Activated CD8-positive, alpha-beta T cell treated with anti-CD3 and anti-CD28 coated beads for 36 hours (primary cell): ENCODE results near the gene OS9. TPM values are rescaled to one million over a fixed set of nuclear protein-coding genes. Genes with fewer than 3 reads are reported as not detected.

Experiments used
- ATAC-seq: fragments of 200-7000 bp; cut with Tn5 transposase; one replicate; pipeline ENCODE4 v1.10.0; 2021; ENCODE audit warnings: mild to moderate bottlenecking, moderate library complexity
- CTCF ChIA-PET: fragments of 350-600 bp; sonication (Branson Sonifier 250); formaldehyde crosslinking; loops from one replicate; lab custom pipeline; 2021; ENCODE audit warnings: antibody characterized with exemption; lab: Charles Lee
- POLR2A ChIA-PET: fragments of 350-600 bp; sonication (Branson Sonifier 250); formaldehyde crosslinking; loops from one replicate; lab custom pipeline; 2021; ENCODE audit warnings: antibody characterized with exemption; lab: Charles Lee
- DNase-seq: peaks from one replicate; pipeline ENCODE4 v3.0.0-alpha.2; 2020
- H3K27ac Mint-ChIP-seq: one replicate; pipeline ENCODE4 v1.8.0; 2021; ENCODE audit warnings: mild to moderate bottlenecking, mixed read lengths
- H3K27me3 Mint-ChIP-seq: one replicate; pipeline ENCODE4 v1.8.0; 2021; ENCODE audit warnings: mixed read lengths
- H3K36me3 Mint-ChIP-seq: one replicate; pipeline ENCODE4 v1.8.0; 2021; ENCODE audit warnings: low read depth, mixed read lengths
- H3K4me1 Mint-ChIP-seq: one replicate; pipeline ENCODE4 v1.8.0; 2021; ENCODE audit warnings: low read depth, mixed read lengths
- H3K4me3 Mint-ChIP-seq: one replicate; pipeline ENCODE4 v1.8.0; 2021; ENCODE audit warnings: mild to moderate bottlenecking, moderate library complexity, mixed read lengths
- H3K9me3 Mint-ChIP-seq: one replicate; pipeline ENCODE4 v1.8.0; 2021; ENCODE audit warnings: mixed read lengths
- intact Hi-C: fragments of 100-400 bp; cut with micrococcal nuclease; formaldehyde crosslinking; loops from one replicate; pipeline ENCODE4 v1.10.0; 2022
- total RNA-seq, 2 experiments: library from RNA; stranded (reverse); gene quantifications; one replicate each; pipeline ENCODE4 v1.2.3, GENCODE V29; 2021
- TF ChIP-seq, protein P1 (sequence below): fragments of 200-600 bp; IDR thresholded peaks from one replicate; pipeline ENCODE4 v1.8.0; 2022; ENCODE audit warnings: antibody characterized with exemption, mild to moderate bottlenecking

OS9 gene
- total RNA-seq, 2 experiments from 2014 or later, result 53.0 to 56.3 TPM

DNA sequence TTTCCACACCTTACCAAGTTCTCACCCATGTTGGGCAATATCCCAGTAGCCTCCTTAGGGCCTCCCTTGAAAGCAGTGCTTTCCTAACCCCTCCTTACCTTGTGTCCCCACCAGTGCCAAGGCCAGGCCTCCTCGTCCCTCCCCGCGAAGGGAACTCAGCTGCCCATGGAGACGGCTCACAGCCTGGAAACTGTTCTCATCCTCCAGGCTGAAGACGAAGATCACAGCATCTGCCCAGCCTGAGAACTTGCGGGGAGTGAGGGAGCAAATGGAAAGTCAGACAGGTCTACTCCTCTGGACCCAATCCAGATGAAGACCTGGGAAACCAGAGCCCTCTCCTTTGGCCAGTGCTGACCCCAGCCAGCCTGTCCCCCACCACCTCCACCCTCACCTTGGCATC is 40.0 kb downstream of the OS9 start:
- Mint-ChIP-seq H3K27ac (no peak overlapping the region), H3K27me3 (no peaks in the 10 kb centered on the region), H3K4me1 (peaks cover 8% of the 10 kb centered on the region), H3K4me3 (no peak overlapping the region), H3K9me3 (no peaks in the 10 kb centered on the region), H3K36me3 (peaks cover 28% of the 10 kb centered on the region)
- ChIA-PET CTCF (interaction anchor here (1.0 to 1.1 kb wide), 2 partner anchors 11 to 22 kb away, joined by 3 read pairs; no protein-coding TSS in a partner anchor), POLR2A (interaction anchor here (1.8 kb wide), 1 partner anchor 10 kb away, joined by 9 read pairs; the partner anchor contains the start of gene TSPAN31)
- intact Hi-C loops, result no loop called here
- ATAC-seq, result no peak
- TF ChIP-seq, protein P1, sequence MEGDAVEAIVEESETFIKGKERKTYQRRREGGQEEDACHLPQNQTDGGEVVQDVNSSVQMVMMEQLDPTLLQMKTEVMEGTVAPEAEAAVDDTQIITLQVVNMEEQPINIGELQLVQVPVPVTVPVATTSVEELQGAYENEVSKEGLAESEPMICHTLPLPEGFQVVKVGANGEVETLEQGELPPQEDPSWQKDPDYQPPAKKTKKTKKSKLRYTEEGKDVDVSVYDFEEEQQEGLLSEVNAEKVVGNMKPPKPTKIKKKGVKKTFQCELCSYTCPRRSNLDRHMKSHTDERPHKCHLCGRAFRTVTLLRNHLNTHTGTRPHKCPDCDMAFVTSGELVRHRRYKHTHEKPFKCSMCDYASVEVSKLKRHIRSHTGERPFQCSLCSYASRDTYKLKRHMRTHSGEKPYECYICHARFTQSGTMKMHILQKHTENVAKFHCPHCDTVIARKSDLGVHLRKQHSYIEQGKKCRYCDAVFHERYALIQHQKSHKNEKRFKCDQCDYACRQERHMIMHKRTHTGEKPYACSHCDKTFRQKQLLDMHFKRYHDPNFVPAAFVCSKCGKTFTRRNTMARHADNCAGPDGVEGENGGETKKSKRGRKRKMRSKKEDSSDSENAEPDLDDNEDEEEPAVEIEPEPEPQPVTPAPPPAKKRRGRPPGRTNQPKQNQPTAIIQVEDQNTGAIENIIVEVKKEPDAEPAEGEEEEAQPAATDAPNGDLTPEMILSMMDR, result no peak
- DNase-seq, result no peak

DNA sequence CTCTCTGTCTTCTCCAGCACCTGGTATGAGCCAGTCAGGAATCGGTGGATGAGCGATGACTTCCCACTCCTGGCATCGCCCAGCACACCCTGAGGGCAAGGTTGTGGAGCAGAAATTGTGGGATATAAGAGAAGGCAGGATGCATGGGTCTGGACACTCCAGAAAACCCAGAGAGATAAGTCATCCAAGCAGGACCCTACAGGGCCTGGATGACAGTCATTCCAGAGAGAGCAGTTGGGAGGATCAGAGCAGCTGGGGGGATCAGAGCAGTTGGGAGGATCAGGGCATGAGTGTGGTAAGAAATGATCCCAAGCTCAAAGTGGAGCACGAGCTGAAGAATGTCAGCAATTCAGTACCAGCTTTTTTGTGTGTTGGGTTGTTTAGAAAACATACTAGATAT is 40.7 kb downstream of the OS9 start:
- TF ChIP-seq, protein P1, result no peak
- H3K27me3 Mint-ChIP-seq, result no peaks in the 10 kb centered on the region
- H3K4me1 Mint-ChIP-seq, result peaks cover 15% of the 10 kb centered on the region
- H3K36me3 Mint-ChIP-seq, result peaks cover 28% of the 10 kb centered on the region
- peak overlapping the region; percentile 23 for H3K27ac Mint-ChIP-seq
- POLR2A ChIA-PET, result interaction anchor here (1.2 to 1.8 kb wide), 2 partner anchors 10 to 16 kb away, joined by 4 to 9 read pairs; partner anchors contain the start of gene TSPAN31
- CTCF ChIA-PET, result interaction anchor here (1.3 to 1.5 kb wide), 2 partner anchors 25 to 152 kb away, joined by 4 to 5 read pairs; no protein-coding TSS in a partner anchor
- DNase-seq (no peak), ATAC-seq (no peak)
- intact Hi-C loops, result no loop called here
- H3K4me3 Mint-ChIP-seq, result no peak overlapping the region
- no peaks in the 10 kb centered on the region for H3K9me3 Mint-ChIP-seq

DNA sequence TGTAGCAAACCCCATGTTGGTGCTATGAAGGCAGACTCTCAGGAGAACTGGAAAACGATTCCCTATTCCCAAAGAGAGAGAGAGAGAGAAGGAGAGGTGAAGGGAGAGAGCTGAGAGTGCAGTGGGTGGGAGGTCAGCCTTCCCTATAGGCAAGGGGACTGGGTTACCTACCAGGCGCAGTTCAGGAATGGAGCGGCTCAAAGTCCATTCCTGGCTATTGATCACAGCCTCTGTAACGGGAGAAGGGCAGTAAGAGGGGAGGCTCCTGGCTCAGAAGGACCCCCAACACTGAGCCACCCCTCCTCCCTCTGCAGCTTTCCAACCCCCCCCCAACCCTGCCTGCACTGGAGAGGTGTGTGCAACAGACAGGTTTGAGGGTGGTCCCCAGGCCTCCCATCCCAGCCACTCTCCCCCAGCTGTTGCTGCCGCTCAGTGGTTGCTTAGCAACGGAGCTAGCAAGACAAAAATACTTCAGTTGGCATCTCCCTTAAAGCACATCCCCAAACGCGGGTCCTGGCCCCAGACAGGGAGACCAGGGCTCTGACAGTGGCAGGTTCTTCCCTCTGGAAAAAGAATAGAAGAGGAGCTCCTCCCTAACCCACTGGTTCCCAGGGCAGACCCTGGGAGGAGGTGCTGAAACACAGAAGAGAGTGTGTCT is 41.4 kb downstream of the OS9 start:
- H3K4me3 Mint-ChIP-seq, result no peak overlapping the region
- no peaks in the 10 kb centered on the region for H3K9me3 Mint-ChIP-seq
- intact Hi-C loops, result no loop called here
- TF ChIP-seq, protein P1, result no peak
- no peak for ATAC-seq
- H3K27me3 Mint-ChIP-seq, result no peaks in the 10 kb centered on the region
- H3K4me1 Mint-ChIP-seq, result peaks cover 21% of the 10 kb centered on the region
- peak overlapping the region; percentile 23 for H3K27ac Mint-ChIP-seq
- peaks cover 22% of the 10 kb centered on the region for H3K36me3 Mint-ChIP-seq
- ChIA-PET CTCF (interaction anchor here (0.7 to 1.5 kb wide), 3 partner anchors 24 to 159 kb away, joined by 3 to 5 read pairs (median 4); no protein-coding TSS in a partner anchor), POLR2A (interaction anchor here (1.2 to 1.8 kb wide), 2 partner anchors 9 to 17 kb away, joined by 4 to 9 read pairs; partner anchors contain the start of gene TSPAN31)
- DNase-seq, result no peak

DNA sequence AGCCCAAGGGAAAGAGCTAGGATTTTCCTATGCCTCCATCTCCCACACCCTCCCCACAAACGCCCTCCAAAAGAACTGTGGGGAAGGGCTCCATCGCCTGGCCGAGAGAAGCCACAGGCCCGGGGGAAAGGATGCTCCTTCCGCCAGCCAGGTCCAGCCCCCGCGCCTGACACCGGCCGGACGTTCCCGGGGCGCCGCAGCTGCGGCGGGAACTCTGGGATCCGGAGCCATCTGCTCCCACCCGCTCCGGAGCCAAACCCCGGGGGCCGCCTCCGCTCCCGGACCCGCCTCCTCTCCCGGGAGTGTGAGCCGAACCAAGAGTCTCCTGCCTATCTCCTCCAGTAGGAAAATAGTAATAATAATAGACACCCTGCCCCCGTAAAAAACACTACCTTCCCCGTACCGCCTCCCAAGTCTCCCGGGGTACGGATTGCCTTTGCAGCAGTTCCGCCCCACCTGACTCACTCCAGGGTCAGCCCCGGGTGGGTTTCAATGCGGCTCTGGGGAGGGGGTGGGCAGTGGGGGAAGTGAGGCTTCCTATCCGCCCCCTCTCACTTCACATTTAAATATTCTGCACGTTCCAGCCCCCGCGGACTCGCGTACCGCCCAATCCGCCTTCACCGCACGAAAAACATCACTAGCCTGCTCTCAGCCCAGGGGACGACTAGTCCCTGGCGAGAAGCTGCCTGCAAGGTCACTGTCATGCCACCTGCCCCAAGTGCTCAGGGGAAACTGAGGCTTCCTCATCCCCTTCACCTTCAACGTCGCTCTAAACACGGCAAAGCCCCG is 42.2 kb downstream of the OS9 start:
- H3K36me3 Mint-ChIP-seq, result peaks cover 20% of the 10 kb centered on the region

More for the DNA sequence above, 42.2 kb downstream of the OS9 start:
- H3K4me3 Mint-ChIP-seq, result no peak overlapping the region
- H3K27ac Mint-ChIP-seq, result peak overlapping the region; percentile 46
- DNase-seq (no peak), ATAC-seq (no peak)
- intact Hi-C loops, result no loop called here
- no peaks in the 10 kb centered on the region for H3K27me3 Mint-ChIP-seq
- TF ChIP-seq, protein P1, result no peak
- POLR2A ChIA-PET, result interaction anchor here (0.6 to 1.2 kb wide), 3 partner anchors 12 to 329 kb away, joined by 3 to 4 read pairs (median 3); no protein-coding TSS in a partner anchor
- peaks cover 27% of the 10 kb centered on the region for H3K4me1 Mint-ChIP-seq
- no peaks in the 10 kb centered on the region for H3K9me3 Mint-ChIP-seq
- CTCF ChIA-PET, result interaction anchor here (1.2 to 1.5 kb wide), 3 partner anchors 13 to 24 kb away, joined by 3 to 4 read pairs (median 4); no protein-coding TSS in a partner anchor
